Activated CD8-positive, alpha-beta memory T cell treated with anti-CD3 and anti-CD28 coated beads for 24 hours (primary cell): ENCODE data around the gene TTBK1.
A peak's percentile ranks its signal among the peaks of the same experiment; 100 is the strongest.

Source experiments
- DNase-seq: peaks from one replicate; pipeline ENCODE4 v3.0.0-alpha.2; 2020

TTBK1 gene

DNA sequence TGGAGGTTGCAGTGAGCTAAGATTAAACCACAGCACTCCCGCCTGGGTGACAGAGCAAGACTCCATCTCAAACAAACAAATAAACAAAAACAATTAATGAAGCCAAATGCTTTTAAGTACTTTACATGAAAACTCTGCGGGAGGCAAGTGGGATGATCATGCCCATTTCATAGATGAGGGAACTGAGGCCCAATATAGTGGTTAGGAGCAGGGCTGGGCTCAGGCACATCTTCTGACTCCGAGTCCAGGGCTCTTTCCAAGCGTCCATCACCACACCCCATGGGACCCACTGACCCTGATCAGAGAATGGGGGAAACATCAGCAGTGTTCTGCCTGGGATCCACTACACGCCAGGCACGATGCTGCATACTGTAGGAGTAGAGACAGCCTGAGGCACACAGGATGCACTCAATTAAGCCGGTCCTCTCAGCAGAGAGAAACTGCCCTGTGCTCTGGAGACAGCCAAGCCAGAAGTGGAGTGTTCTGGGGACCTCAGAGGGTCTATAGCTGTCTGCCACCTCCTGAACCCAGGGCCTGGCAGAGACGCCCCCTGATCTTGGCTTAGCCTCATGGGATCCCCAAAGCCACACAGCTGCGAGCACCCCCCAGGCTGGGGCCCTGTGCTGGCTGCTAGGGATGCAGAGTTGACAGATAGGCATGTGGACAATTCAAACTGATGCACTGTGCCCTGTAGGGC is 13.5 kb downstream of the TTBK1 start:
- peak; percentile 53 for DNase-seq

DNA sequence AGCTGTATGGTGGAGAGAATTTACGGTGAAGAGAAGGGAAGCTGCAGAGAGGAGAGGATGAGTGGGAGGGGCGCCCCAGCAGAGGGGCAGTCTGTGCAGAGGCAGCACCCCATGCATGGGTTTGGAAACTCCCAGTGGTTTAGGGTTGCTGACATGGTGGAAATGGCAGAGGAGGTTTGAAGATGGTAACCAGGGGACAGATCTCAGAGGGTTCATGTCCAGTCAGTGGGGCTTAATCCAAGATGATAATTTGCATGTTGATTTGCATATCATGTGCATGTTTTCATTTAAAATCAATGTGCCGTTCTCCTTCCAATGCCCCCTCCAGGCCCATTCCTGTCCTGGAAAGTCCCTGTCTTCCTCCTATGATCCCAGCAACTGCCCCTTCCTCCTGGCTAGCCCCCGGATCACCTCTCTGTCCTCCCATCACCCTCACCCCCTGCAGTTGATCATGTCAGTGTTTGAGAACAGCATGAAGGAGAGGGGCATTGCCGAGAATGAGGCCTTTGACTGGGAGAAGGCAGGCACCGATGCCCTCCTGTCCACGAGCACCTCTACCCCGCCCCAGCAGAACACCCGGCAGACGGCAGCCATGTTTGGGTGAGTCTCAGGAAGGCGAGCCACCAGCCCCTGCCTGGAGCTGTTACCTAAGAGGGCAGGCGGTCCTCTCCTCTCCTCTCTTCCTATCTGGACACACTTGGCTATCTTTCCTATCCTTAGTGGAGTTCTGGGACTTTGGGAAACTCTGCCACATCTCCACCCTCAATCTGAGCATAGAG is 14.3 kb downstream of the TTBK1 start:
- DNase-seq = no peak

DNA sequence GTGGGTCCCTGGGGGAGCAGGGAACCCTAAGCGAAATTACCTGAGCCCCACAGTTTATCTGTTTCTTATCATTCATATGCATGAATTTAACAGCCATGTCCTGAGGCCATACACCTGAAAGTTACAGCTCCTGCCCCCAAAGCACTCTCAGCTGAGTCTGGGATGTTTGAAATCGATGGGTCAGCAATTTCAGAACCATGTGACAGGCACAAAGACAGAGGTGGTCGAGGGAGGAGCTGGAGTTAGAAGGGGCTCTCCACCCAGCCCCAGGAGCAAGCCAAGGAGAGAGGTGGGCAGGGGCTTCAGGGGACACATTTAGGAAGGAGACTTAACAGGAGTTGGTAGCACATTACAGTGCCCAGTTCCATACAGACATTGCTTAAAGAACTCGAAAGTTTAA is 14.9 kb downstream of the TTBK1 start:
- no peak for DNase-seq

GRCh38 chr6:43258807-43259686 is 15.8 kb downstream of the TTBK1 start:
- DNase-seq = no peak

- DNase-seq = no peak
Observed at GRCh38 chr6:43260791-43261190, 17.5 kb downstream of the TTBK1 start.

DNA sequence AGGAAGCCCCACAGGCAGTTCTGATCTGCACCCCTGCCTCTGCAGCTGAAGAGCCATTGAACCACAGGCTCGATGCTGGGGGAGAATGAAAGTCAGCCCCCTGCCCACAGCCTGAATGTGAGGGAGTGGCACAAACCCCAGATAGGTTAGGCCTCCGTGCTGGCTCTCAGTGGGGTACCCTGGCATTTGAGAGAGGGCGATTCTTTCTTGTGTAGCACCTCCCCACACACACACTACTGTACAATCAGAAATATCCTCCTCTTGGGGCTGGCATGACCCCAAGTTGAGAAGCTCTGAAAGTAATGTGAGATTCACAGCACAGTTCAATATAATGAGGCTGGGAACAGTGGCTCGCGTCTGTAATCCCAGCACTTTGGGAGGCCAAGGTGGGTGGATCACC is 17.9 kb downstream of the TTBK1 start:
- DNase-seq = no peak

DNA sequence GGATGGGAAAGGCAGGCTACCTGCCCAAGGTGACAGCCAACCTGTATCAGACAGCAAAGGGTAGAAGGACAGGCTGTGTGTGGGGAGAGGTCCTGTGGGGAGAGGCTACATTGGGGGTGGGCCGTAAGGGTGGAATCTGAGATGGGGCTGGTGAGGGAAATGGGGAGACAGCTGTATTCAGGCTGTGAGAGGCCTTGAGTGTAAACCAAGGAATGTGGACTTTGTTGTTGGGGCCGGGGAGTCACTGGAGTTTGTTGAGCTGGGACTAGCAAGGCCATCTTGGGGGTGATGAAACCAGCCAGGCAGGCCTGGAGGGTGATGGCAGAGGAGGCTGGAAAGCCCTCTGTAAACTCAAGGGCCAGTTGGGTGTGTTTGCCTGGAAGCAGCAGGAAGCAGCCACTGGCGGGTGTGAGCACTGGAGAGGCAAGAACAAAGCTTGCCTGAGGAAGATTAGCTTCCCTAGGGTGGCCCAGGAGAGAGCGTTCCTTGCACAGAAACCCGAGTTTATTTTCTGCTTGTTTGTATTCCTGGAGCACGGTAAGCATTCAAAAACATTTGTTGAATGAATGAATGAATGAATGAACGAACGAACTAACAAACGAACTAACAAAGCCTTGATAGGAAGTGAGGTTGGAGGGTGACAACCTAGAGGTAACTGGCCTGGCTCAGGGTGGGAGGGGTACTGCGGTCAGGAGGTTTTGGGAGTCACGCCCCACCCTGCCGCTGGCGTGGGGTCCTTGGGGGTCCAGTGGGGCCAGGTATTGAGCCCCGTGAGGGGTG is 18.9 kb downstream of the TTBK1 start:
- no peak for DNase-seq

- no peak for DNase-seq
Observed at GRCh38 chr6:43262780-43263313, 19.6 kb downstream of the TTBK1 start.

GRCh38 chr6:43263314-43264178 is 20.3 kb downstream of the TTBK1 start:
- DNase-seq = peak; percentile 86

- no peak for DNase-seq
Observed at GRCh38 chr6:43264599-43265145, 21.4 kb downstream of the TTBK1 start.

DNA sequence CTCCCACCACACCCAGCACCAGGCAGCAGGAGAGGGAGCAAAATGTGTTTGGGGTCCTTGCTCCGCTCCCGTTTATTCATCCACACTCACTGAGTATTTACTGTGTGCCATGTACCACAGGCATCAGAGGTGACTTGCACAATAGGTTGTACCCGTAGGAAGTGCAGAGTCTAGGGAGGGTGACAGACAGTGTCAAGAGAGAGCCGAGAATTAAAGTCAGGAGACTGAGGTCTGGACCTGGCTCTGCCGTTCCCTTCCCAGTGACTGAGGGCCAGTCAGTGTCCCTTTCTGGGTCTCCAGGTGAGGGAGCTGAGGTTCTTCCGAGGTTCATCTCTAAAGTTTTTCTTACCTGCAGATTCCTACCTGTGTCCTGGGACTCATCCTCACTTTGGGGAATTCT is 22.3 kb downstream of the TTBK1 start:
- no peak for DNase-seq

- DNase-seq = no peak
Observed at GRCh38 chr6:43267619-43268354, 24.5 kb downstream of the TTBK1 start.

DNA sequence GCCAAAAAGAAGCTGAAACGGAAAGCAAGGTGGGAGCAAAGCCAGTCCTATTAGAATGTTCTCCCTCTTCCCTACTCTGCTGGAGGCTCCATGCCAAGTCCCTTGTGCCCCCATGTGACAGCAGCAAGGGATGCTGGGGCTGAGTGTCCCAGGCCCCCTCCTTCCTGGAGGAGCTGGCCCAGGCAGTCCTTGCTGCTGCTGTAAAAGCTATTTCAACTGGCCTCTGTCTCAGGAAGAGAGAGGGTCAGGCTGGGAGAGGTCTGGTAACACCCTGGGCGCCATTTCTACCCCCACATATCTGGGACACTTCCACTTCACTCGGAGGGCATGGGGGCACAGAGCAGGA is 25.0 kb downstream of the TTBK1 start:
- DNase-seq = no peak

DNA sequence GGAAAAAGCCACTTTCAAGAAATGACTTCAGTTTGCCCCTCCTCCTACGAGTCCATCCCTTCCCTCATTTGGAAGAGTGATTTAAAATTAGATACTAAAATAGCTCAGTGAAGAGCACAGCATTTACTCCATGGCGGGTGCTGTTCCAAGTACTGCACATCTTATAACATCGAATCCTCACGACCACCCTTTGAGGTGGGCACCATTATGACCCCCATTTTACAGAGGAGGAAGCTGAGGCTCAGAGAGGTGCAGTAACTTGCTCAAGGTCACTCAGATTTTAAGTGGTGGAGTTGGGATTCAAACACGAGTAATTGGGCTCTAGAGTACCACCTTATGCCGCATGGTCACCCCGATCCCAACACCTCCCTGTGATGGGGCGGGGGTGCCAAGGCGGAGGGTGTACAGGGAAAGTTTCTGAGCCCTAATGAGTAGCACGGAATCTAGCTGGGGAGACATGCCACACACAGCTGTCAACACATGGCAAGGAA is 25.5 kb downstream of the TTBK1 start:
- no peak for DNase-seq

DNA sequence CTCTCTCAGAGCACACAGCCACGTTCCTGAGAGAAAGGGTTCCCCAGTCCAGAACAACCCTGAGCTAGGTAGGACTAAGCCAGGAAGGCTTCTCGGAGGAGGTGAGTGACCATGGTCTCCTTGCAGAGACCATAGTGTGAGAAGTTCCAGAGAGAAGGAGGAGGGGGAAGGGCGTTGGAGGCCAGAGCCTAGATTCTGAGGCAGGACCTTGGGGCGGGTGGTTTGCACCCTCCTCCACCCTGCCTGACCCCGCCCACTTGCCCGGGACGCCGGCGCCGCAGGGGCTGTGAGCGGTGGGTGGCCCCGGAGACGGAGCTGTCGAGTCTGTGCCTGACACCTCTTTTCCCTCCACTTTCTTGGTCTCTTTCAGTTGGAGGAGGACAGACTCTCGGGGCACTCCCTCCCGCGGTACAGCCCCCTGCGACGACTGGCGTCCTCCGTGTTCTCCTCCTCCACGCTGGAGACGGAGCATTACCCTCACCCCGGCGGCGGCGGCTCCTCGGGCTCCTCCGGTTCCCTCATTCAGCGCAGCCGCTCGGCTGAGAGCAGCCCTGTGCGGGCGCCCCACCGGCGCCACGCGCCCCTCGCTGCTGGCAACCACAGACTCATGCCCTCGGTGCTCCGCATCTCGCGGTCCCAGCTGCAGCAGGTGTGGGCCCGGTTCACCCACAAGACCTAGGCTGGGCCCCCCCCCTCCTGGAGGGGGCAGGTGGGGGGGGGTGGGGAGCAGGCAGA is 26.2 kb downstream of the TTBK1 start:
- DNase-seq = peak; percentile 80

- no peak for DNase-seq
Observed at GRCh38 chr6:43271103-43271815, 28.0 kb downstream of the TTBK1 start.

- no peak for DNase-seq
Observed at GRCh38 chr6:43271944-43272343, 28.7 kb downstream of the TTBK1 start.

DNA sequence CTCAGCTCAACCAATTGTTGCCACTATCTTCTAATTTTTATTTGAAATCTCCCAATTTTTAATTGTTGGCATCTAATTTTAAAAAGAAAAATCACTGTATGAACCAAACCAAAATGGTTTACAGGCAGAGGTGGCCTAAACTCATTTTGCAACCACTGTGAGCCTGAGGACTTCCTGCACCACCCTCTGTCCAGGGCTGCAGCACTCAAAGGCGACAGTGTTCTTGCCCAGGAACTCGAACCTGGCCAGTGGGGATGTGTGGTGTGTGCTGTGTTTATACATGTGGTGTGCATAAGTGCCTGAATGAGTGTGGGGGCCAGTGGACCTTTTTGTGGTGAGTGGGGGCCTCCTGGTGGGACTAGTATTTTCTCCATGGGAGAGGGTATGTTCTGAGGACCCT is 30.4 kb downstream of the TTBK1 start:
- DNase-seq = no peak
